GM10248 (cell line): Measurements from ENCODE around the gene ERI3.
A peak's percentile ranks its signal among the peaks of the same experiment; 100 is the strongest.

Experiments used
- CTCF ChIA-PET: fragments of 300-600 bp; sonication (Branson Sonifier 250); formaldehyde crosslinking; extraction: SDS; loops from one replicate; lab custom pipeline; 2021; ENCODE audit warnings: antibody characterized with exemption; lab: Yijun Ruan, JAX
- POLR2A ChIA-PET: fragments of 350-650 bp; sonication (Branson Sonifier 250); formaldehyde crosslinking; extraction: SDS; loops from one replicate; lab custom pipeline; 2020; ENCODE audit warnings: antibody characterized with exemption; lab: Yijun Ruan, JAX
- DNase-seq: peaks from one replicate; pipeline ENCODE4 v3.0.0; 2012; ENCODE audit errors: extremely low spot score
- TF ChIP-seq, protein P1 (sequence below): IDR thresholded peaks from 2 replicates; pipeline ENCODE4 v1.5.1; 2012; ENCODE audit warnings: mild to moderate bottlenecking, low read depth; ENCODE audit errors: extremely low read depth, missing control alignments, control extremely low read depth

The ERI3 gene

DNA sequence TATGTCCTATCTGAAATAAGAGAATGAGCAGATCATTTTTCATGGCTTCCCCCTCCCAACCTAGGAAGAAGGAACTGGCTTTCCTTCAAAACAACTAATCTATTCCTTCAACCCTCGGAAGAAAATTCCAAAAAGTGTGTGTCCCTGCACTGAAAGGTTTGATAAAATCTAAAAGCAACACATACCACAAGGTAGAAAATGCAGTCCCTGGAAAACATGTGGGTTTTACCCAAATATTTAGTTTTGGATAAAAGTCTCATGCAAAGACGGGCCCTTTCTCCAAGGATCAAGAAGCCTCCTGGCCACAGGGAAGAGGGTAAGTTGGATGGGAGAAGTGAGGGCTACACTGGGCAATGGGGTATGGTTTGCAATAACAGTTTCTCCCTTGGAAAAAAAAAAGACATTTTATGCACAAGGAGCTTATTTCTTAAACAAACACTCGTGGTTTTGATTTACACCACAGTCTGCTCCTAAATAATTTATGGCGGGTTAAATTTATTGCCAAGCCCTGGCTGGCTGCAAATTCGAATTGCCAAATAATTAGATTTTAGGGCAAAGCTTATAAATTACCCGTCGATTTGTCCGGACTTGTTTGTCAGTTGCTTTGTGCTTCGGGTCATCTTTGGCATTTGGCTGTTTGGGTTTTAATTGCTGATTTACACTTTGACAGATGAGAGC lies 28.9 kb downstream of the ERI3 start:
- POLR2A ChIA-PET, result no interaction called here
- CTCF ChIA-PET, result interaction anchor here (1.6 kb wide), 1 partner anchor 13 kb away, joined by 3 read pairs; no protein-coding TSS in a partner anchor
- TF ChIP-seq, protein P1, sequence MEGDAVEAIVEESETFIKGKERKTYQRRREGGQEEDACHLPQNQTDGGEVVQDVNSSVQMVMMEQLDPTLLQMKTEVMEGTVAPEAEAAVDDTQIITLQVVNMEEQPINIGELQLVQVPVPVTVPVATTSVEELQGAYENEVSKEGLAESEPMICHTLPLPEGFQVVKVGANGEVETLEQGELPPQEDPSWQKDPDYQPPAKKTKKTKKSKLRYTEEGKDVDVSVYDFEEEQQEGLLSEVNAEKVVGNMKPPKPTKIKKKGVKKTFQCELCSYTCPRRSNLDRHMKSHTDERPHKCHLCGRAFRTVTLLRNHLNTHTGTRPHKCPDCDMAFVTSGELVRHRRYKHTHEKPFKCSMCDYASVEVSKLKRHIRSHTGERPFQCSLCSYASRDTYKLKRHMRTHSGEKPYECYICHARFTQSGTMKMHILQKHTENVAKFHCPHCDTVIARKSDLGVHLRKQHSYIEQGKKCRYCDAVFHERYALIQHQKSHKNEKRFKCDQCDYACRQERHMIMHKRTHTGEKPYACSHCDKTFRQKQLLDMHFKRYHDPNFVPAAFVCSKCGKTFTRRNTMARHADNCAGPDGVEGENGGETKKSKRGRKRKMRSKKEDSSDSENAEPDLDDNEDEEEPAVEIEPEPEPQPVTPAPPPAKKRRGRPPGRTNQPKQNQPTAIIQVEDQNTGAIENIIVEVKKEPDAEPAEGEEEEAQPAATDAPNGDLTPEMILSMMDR, result no peak
- no peak for DNase-seq

DNA sequence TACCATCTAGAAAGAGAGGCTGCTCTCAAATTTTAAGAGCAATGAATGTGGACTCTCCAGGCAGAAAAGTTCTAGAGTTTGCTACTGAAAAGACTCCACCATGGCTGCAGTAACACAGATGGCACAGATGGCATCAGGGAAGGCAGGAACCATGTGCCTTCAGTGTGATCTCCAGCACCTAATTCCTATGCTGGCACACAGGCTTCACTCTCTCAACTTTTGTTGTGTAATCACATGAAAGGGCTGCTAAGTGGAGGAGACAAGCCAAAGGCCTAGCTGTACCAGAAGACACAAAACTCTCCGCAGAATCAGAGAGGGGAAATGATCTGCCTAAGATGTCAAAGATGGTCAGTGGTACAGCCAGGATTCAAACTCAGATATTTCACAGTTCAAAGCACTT lies 31.1 kb downstream of the ERI3 start:
- no peak for DNase-seq
- TF ChIP-seq, protein P1, result no peak
- CTCF ChIA-PET, result no interaction called here
- POLR2A ChIA-PET, result no interaction called here

DNA sequence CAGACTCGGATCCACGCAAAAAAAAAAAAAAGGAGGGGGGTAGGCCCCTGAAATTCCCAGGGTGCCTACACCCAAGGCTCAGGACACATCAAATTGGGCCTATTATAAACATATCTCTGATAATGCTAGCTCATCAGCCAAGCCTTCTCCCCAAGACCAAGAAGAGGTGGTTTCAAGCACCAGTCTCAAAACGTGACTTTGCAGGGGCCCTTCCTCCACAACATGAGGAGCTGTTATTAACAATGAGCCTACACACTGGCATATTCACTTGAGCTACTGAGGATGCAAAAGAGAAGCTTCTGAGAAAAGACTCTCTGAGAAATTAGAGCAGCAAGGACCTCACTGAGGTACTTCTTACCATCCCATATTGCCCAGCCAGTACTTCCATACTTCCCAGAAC lies 32.7 kb downstream of the ERI3 start:
- TF ChIP-seq, protein P1, result no peak
- POLR2A ChIA-PET, result no interaction called here
- DNase-seq, result no peak
- CTCF ChIA-PET, result interaction anchor here (0.9 to 1.8 kb wide), 3 partner anchors 10 to 105 kb away, joined by 3 to 6 read pairs (median 5); no protein-coding TSS in a partner anchor

DNA sequence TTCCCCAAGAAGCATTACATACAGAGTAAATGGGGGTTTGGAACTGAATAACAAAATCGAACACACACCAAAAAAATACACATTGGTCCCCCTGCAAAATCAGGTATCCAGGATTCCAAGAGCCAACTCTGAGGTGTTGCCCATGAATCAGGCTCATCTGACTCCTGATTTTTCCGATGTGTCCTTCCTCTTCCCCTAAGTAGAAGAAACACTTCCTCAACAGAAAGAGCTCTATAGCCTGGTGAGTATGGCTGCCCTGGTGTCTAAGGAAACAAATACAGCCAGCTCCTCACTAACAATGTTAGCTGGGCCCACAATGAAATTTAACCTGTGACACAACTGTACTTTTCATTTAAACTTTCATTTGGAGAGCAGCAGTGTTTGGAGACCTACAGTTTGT lies 33.6 kb downstream of the ERI3 start:
- DNase-seq, result no peak
- ChIA-PET POLR2A (no interaction called here), CTCF (interaction anchor here (1.2 to 1.8 kb wide), 3 partner anchors 9 to 229 kb away, joined by 4 to 6 read pairs (median 5); no protein-coding TSS in a partner anchor)
- TF ChIP-seq, protein P1, result no peak

DNA sequence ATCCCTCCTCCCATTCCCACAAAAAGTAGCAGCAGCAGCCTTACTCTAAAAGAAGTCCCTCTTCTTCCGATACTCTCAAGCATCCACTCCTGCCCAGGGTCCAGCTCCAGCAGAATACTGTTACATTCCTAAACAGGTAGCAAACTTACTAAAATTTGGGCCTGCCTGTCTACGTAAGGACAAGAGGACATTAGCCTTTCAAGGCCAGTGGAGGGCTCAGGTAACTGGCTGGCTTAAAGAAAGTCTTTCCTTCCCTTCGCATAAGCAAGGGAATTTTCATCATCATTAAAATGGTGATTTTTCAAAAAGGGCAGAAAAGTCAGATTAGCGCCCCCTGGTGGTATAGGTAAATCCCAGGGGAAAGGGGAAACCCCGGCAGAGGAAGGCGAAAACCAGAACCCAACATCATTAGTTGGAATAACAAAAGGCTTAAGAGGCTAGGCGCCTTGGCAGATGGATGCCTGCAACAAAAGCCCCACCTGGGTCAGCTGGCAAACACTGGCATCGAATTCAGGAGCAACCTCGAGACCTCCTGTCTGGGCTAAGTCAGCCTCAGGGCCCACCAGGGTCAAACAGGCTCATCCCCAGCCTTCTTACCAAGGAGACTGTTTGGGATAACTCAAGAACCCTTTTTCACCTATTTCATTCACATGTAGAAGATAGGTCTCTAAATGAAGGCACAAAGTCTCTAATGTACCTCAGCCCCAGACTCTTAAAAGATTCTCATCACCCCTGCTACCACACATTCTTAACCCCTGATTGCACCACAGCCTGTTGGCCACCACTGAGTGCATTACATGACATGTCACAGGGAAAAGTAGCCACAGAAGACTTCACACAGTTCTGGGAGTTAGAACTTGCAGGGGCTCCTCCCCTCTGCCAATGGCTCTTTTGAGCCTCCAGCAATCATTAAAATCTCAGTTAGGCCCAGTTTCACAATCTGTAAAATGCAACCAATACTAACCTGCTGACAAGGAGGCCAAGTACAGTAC lies 36.7 kb downstream of the ERI3 start:
- ChIA-PET POLR2A (no interaction called here), CTCF (interaction anchor here (0.9 to 2.5 kb wide), 14 partner anchors 9 to 318 kb away, joined by 3 to 16 read pairs (median 4); no protein-coding TSS in a partner anchor)
- TF ChIP-seq, protein P1, result peak; percentile 67
- DNase-seq, result peak; percentile 74

DNA sequence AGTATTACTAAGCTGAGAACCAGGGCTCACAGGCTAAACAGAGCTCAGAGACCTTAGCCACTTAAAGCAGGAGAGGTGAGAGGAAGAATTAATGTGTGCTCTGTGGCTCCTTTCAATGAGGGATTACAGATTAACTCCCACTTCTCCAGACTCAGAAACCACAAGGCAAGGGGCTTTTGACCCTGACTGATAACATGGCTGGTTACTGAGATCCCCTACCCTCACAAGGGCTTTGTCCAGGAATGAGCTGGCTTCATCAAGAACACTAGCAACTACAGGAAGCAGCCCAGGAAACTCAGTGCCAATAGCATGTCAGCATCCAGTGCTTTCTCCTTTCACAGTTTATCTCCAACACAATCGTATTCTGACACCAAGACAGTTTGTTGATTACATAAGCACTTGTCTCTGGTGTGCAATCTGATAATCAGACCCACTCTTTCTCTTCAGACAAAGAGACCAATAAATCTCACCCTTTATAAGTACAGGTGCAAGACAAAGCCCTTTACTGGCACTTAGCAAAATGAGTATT lies 38.8 kb downstream of the ERI3 start:
- ChIA-PET POLR2A (no interaction called here), CTCF (interaction anchor here (1.1 to 1.9 kb wide), 5 partner anchors 10 to 337 kb away, joined by 3 to 6 read pairs (median 3); no protein-coding TSS in a partner anchor)
- TF ChIP-seq, protein P1, result no peak
- DNase-seq, result no peak
